HG03039 (cell line): ENCODE measurements around the gene MYORG.

Experiments
- ATAC-seq: cut with Tn5 transposase; IDR thresholded peaks from one replicate; pipeline ENCODE4 v1.9.1; 2021; ENCODE audit warnings: mild to moderate bottlenecking, moderate library complexity; ENCODE audit not compliant: unreplicated experiment

MYORG gene

DNA sequence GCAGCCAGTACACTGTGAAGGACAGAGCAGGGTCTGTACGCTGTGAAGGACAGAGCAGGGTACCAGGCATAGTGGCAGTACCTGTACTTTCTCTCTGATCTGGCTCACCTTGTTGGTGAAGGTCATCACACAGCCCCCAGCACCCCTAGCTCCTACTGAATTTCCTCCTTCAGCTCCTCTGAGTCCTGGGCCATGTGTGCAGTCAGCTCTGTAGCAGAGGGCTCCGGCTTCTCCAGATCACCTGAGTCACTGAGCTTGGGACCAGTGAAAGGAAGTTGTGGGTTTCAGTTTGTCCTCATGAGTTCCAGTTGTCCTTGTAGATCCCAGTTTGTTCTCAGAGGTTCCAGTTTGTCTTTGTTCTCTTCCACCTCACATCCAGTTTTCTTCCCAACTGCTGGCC is 41.8 kb downstream of the MYORG start:
- ATAC-seq, result no peak

DNA sequence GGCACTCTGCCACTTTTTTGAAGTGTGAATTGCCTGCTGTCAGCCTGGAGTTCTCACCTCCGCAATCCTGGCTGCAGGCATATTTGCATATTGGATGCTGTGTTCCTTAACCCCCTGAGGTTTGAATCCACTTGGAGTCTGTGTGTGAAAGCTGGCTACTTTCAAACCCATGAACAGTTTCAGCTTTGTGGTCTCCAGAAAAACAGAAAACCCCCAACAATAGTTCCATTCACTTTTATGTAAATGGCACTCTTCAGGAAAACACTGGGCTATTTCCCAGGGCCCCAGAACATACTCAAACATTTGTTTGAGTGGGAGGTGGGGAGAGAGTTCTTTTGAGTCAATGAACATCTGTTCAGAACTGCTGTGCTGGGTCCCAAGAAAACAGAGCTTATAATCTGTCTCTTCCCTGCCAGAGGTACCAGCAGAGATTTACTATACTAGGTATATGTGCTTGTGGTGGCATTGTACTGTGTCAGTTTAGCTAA is 42.3 kb downstream of the MYORG start:
- ATAC-seq, result no peak

DNA sequence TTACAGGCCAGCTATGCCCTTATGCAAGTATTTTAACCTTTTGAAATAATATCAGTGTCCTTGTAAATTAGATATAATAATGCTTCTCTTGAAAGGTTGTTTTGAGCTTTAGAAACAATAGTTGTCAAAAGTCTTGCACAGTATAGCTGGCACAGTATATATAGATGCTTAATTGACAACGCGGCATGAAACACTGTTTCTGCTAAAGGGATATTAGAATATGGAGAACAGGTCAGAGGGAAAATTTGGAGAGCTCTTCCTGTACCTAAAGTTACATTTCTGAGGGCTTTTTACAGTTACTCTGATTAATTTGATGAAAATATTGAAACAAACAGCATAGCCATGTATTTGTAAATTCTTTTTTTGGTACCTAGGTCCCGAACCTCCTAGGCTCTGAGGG is 42.9 kb downstream of the MYORG start:
- no peak for ATAC-seq

DNA sequence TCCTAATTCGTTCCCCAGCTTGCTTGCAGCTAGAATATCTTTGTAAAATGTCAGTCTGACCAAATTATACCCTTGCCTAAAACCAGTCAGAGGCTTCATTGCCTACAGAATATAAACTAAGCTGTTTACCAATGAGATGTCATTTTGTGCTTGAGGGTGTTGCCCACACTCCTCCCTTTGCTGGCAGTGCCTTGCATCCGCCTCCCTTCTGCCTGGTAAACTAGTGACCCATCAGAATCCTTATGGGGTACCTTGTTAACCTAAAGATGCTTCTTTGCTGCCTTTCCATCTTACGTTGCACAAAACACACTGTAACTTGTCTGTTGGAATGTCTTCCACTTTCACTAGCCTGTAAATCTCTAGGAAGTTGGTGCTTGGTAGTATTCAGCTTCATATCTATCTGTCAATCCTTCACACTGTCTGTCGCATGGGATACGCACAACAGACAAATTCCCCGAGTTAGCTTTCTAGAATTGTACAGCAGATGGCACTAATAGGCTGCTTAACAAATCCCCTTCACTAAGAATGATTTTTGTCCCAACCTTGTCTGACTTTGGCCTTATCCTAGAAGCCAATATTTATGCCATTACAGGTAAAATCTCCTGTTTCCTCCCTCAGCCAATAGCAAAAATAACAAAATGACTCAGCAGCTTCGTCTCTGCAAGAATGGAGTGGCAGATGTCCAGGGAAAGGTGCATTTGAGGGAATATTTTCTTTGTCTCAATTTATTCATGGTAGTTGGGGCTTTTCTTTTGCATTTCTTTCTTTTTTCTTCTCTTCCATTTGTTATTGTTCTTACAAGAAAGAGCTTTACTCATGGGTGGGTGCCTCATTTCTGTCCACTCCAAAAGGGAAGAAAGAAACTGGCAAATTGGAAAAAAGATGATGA is 44.4 kb downstream of the MYORG start:
- no peak for ATAC-seq

DNA sequence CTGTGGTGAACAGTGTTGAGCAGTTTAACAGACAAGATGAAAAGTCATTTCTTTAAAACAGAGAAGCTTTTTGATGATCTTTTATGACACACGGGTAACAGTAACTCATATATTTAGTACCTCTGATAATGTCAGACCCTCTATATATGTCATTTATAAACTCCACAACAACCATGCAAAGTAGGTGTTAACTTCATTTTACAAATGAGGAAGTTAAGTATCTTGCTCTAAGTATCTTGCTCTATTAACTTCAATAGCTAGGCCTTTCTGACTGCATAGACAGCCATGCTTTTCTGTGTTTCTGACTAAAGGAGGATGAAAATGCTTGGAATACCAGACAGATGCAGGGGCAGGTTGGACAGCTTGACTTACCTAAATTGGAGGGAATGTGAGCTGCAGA is 45.5 kb downstream of the MYORG start:
- no peak for ATAC-seq

DNA sequence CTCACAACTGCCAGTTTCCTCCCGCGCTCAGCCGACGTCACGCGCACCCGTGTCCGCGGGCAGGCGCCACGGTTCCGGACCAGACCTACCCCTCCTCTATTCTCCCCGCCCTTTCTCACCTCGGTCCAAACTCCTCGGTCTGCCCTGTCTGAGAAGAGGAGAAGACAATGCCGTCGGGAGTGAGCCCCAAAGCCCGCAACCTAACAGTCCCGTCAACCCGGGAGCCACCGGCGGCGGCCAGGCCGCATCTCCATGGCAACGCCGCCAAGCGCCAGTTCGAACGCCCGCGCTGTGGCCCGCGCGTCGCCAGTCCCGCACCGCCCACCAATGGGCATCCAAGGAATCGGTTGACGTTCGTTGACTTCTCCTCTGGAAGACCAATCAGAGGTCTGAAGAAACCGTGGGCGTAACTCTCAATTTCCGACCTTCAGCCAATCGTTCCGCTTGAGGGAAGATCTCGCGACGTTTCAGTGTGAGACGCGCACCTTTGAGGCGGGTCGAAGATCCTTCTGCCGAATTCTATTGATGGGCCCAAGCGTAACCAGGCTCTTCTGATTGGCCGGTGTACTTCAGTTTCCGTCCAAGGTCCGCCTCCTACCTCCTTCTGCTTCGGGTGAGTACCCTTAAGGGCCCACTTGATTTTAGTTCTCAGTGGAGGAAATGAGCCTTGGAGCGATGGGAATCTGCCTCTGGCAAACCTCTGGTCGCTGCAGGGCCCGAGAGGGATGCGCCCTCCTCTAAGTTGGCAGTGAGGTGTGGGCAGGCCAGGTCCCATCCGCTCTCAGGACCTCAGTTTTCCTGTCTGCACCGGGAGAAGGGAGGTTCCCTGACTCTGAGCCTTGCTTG is 47.5 kb downstream of the MYORG start, which contains the start of the genes KIF24 and NUDT2:
Gene KIF24 (minus strand): TSS at position 282 of the 846 bp plus-strand sequence. CDS start 17,922 bp downstream, outside the sequence.
Gene NUDT2 (plus strand): TSS at position 583 of the 846 bp plus-strand sequence. CDS start 9,471 bp downstream, outside the sequence.
- peak; percentile 91 for ATAC-seq

DNA sequence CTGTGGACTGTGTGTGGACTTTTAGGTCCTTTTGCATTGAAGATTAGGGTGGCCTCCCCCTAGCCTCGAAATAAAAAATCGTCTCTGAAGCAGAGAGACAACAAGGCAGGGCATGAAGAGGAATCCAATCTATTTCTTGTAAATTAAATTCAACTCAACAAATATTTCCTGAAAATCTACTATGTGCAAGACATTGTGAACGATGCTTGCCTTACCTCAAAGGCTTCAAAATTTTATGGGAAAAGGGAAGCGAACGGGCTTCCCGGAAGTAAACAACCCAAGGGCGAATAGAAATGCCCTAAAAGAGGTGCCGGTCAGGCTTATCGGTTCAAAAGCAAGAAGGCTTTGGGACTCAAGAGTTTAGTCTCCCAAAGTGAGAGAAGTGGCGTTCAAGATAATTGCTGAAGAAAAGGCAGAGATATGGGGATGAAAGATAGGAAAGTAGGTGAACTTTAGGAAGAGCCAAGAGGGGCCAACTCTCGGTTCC is 48.2 kb downstream of the MYORG start:
- no peak for ATAC-seq

DNA sequence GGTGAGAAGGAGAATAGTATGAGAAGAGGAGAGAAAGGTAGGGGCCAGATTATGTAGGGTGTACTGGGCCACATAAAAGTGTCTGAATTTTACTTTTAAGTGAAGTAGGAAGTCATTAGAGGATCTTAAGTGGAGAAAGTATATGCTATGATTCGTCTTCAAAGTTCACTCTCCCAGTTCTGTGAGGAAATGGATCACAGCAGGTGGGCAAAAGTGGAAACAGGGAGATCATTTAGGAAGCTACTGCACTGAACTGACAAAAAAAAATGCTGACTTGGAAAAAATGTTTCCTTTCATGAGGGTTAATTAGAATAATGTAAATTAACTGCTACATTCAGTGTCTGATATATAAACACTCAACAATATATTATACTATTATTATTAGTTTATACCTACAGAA is 50.0 kb downstream of the MYORG start:
- ATAC-seq, result no peak

DNA sequence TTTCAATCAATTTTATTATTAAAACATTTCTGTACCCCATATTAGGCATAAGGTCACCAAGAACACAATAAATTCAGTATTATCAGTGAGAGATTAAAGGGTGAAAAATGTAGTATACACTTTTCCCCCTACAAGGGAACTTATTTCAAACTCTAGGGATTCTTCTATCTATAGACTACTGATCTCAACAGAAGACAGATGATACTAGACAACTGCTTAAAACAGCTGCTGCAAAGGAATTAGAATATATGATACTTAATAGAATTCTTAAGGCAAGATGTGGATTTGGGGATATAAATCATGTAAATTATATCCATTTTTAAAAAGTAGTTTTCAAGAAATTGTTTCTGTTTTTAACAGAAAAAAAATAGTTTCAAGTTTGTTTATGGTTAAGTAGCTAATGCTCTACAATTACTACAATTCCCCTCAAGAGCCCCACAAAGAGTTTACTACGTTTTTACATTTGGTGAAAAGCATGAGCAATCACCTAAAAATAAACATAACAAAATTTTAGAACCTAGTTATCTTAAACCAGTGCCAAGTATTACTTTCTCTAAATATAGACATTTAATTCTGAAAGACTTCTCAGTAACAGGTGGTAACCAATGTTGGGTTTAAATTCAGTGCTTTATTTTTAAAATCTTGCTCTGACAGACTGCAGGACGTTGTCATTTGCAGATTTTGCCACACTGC is 53.7 kb downstream of the MYORG start:
- no peak for ATAC-seq

DNA sequence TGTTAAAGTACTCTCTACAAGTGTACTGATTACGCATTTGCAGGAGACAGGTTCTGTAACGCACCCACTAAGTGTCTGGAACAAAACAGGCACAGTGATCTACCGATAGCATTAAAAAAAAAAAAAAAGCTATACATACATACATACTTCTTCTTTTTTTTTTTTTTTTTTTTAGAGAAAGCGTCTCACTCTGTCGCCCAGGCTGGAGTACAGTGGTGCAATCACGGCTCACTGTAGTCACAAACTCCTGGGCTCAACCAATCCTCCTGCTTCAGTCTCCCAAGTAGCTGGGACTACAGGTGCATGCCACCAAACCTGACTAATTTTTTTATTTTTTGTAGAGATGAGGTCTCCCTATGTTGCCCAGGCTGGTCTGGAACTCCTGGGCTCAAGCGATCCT is 55.2 kb downstream of the MYORG start:
- ATAC-seq, result no peak

DNA sequence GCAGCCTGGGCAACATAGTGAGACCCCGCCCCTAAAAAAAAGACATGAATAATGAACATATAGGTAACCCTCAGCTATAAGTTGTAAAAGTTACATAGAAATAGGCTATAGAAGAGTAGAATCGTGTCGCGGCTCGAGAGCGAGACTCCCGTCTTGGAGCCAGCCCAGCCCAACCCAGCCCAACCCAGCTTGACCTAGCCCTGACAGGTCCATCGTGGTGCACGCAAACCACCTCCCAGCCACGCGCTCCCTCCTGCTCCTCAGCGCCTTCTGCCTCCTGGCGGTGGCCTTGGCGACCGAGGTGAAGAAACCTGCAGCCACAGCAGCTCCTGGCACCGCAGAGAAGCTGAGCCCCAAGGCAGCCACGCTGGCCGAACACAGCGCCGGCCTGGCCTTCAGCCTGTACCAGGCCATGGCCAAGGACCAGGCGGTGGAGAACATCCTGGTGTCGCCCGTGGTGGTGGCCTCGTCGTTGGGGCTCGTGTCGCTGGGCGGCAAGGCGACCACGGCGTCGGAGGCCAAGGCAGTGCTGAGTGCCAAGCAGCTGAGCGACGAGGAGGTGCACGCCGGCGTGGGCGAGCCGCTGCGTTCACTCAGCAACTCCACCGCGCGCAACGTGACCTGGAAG is 58.4 kb downstream of the MYORG start:
- ATAC-seq, result no peak

DNA sequence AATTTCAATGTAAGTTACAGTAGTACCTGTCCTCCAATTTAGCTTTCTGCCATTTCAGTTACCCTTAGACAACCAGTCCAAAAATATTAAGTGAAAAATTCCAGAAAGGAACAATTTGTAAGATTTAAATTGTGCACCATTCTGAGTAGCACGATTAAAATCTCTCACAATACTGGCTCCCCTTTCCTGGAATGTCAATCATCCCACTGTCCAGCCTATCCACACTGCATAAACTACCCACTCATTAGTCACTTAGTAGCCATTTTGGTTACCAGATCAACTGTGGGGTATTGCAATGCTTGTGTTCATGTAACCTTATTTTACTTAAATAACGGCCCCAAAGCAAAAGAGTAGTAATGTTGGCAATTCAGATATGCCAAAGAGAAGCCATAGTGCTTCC is 59.3 kb downstream of the MYORG start:
- ATAC-seq, result no peak
